GM12878 (cell line): Measurements from ENCODE around the gene CTIF.

ENCODE experiments used
- BACH1 ChIP-seq: fragments of 450-650 bp; IDR thresholded peaks from 2 replicates; pipeline ENCODE4 v1.6.1; 2017; ENCODE audit warnings: mild to moderate bottlenecking, borderline replicate concordance
- BCL3 ChIP-seq: IDR thresholded peaks from 2 replicates; pipeline ENCODE4 v1.6.1; 2011; ENCODE audit warnings: borderline replicate concordance, low read depth, mild to moderate bottlenecking, moderate library complexity, low read length; ENCODE audit not compliant: insufficient read depth, poor library complexity, severe bottlenecking
- CBFB ChIP-seq: IDR thresholded peaks from 2 replicates; pipeline ENCODE4 v1.6.1; 2016; ENCODE audit warnings: antibody characterized with exemption, low read depth
- DPF2 ChIP-seq: fragments of 450-650 bp; IDR thresholded peaks from 2 replicates; pipeline ENCODE4 v1.6.1; 2017; ENCODE audit warnings: mild to moderate bottlenecking
- EP300 ChIP-seq, 2 experiments: fragments of 150-350 bp in 1 of 2; IDR thresholded peaks; 2 replicates each; pipeline ENCODE4 v1.6.1; 2011 to 2012; ENCODE audit warnings: low read depth in 2 of 2, low read length in 2 of 2, borderline replicate concordance in 1 of 2, improper control_type of control experiment in 1 of 2, inconsistent platforms in 1 of 2; ENCODE audit not compliant: control insufficient read depth in 1 of 2
- POLR2AphosphoS5 ChIP-seq: IDR thresholded peaks from 2 replicates; pipeline ENCODE4 v1.6.1; 2011; ENCODE audit warnings: mild to moderate bottlenecking, low read length, inconsistent platforms
- TF ChIP-seq, protein P1 (sequence below), 3 experiments: IDR thresholded peaks in 2 of 3; conservative IDR thresholded peaks in 1 of 3; 2 replicates each; pipeline ENCODE4 v1.5.1; 2011; ENCODE audit warnings: low read depth in 3 of 3, low read length in 3 of 3, mild to moderate bottlenecking in 3 of 3, control low read depth in 2 of 3, moderate library complexity in 2 of 3, inconsistent platforms in 1 of 3, mixed read lengths in 1 of 3; ENCODE audit not compliant: control insufficient read depth in 2 of 3, insufficient read depth in 1 of 3; ENCODE audit errors: extremely low read depth in 1 of 3

DNA sequence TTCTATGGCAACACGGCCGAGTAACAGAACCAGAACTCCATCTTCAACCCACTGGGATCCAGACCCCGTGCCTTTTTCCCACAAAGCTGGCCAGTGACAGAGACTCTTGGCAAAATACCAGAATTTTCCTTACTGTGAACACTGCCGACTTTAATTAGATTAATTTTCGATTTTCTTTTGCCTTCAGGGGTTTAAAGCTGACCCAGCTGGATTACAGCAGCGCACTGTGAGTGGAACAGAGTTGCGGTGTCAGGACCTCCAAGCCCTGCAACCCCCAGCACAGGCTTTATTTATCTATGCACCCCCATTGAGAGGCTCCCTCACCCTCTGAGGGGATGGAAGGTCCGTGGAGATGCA, 36.4 kb downstream of the CTIF start:
- TF ChIP-seq, protein P1, sequence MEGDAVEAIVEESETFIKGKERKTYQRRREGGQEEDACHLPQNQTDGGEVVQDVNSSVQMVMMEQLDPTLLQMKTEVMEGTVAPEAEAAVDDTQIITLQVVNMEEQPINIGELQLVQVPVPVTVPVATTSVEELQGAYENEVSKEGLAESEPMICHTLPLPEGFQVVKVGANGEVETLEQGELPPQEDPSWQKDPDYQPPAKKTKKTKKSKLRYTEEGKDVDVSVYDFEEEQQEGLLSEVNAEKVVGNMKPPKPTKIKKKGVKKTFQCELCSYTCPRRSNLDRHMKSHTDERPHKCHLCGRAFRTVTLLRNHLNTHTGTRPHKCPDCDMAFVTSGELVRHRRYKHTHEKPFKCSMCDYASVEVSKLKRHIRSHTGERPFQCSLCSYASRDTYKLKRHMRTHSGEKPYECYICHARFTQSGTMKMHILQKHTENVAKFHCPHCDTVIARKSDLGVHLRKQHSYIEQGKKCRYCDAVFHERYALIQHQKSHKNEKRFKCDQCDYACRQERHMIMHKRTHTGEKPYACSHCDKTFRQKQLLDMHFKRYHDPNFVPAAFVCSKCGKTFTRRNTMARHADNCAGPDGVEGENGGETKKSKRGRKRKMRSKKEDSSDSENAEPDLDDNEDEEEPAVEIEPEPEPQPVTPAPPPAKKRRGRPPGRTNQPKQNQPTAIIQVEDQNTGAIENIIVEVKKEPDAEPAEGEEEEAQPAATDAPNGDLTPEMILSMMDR (IDR thresholded peaks at IDR 0.05 in 2 of 3, conservative IDR thresholded peaks at IDR 0.05 in 1 of 3; ENCODE audit: control insufficient read depth in 2 of 3, extremely low read depth in 1 of 3, insufficient read depth in 1 of 3, low read depth in 3 of 3, low read length in 3 of 3): no peak
- TF ChIP-seq POLR2AphosphoS5: no peak
- no peak for TF ChIP-seq BCL3
- TF ChIP-seq EP300 (IDR thresholded peaks at IDR 0.05; ENCODE audit: borderline replicate concordance in 1 of 2, control insufficient read depth in 1 of 2, low read depth in 2 of 2, low read length in 2 of 2): no peak
- TF ChIP-seq DPF2: no peak
- no peak for TF ChIP-seq BACH1
- no peak for TF ChIP-seq CBFB
